GM19397 (cell line): ENCODE data around the gene ACTN4.
"Not testable (repeated sequence)": the region's sequence is repeated elsewhere in the genome, so short reads cannot be mapped to it uniquely, and the experiment has no call there.

Experiments
- ATAC-seq: cut with Tn5 transposase; IDR thresholded peaks from one replicate; pipeline ENCODE4 v1.9.1; 2021; ENCODE audit warnings: mild to moderate bottlenecking, moderate library complexity; ENCODE audit not compliant: unreplicated experiment

ACTN4 gene

DNA sequence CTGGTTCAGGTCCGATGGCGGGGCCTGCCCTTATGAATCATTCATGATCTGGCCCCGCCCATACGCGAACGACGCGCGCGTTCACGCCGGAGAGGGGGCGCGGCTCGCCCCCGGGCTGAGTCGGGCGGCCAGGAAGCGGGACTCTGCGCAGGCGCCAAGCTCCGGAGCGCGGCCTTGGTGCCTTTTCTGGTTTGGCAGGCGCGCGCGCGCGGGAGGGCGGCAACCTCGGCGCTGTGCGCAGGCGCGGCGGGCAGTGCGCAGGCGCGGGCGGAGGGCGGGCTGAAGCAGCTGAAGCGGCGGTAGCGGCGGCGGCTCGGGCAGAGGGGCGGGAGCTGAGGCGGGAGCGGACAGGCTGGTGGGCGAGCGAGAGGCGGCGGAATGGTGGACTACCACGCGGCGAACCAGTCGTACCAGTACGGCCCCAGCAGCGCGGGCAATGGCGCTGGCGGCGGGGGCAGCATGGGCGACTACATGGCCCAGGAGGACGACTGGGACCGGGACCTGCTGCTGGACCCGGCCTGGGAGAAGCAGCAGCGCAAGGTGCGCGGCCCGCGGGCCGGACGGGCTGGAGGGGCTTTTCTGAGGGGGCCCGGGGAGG, at the start of gene ACTN4:
ACTN4 (plus strand) TSS at position 282 of the 598 bp plus-strand sequence; CDS start at position 379, 97 bp downstream.
- peak; percentile 93 for ATAC-seq

DNA sequence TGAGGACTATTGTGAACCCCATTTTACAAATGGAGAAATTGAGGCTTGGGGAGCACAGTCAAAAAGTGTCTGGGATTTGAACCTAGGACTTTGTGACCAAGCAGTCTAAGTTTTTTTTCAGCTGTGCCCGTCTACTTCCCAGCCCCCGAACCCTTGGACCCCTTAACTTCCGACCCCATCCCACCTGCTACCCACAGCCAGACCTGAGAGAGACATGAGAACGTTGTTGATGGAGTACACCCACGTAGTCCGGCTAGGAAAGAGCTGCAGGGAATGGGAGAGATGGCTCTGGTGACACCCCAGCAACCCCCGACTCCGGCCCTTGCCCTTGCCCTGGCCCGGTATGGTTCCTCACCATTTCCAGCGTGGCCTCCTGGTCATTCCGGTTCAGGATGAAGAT, 47.7 kb upstream of the ACTN4 start:
- no peak for ATAC-seq

DNA sequence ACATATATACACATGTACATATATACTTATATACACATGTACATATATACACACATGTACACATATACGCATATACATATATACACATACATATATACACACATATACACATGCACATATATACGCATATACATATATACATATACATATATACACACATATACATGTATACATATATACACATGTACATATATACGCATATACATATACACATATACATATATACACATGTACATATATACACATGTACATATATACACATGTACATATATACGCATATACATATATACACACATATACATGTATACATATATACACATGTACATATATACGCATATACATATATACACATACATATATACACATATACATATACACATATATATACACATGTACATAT, 44.6 kb upstream of the ACTN4 start:
- not testable (repeated sequence) for ATAC-seq

DNA sequence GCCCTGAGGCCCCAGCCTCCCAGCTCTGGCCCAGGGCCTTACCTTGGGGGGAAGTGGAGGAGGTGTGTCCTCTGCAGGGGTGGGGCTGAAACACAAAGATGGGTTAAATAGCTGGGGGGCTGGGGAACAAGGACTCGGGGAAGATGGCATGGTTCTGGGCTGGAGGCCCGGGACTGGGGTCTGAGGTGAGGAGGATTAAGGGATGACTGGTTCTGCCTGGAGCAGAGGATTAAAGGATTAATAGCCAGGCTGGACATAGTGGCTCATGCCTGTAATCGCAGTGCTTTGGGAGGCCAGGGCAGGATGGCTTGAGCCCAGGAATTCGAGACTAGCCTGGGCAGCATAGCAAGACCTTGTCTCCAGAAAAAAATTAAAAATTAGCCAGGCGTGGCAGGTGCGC, 41.3 kb upstream of the ACTN4 start:
- ATAC-seq: no peak

DNA sequence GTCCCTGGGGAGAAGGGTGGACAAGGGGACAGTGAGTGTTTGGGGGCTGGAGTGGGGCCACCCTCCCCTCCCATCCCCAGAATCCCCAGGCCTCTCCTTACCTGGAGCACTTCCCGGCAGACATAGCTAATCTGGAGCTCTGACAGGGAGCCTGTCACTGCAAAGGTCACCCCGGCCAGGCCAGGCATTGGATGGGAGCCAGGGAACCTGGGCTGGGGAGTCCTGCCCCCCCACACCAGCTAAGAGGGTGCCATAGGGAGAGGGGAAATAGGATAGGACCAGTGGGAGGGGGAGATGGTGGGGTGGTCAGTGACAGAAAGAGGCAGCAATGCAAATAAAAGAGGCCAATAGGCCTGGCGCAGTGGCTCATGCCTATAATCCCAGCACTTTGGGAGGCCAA, 33.2 kb upstream of the ACTN4 start:
- no peak for ATAC-seq

DNA sequence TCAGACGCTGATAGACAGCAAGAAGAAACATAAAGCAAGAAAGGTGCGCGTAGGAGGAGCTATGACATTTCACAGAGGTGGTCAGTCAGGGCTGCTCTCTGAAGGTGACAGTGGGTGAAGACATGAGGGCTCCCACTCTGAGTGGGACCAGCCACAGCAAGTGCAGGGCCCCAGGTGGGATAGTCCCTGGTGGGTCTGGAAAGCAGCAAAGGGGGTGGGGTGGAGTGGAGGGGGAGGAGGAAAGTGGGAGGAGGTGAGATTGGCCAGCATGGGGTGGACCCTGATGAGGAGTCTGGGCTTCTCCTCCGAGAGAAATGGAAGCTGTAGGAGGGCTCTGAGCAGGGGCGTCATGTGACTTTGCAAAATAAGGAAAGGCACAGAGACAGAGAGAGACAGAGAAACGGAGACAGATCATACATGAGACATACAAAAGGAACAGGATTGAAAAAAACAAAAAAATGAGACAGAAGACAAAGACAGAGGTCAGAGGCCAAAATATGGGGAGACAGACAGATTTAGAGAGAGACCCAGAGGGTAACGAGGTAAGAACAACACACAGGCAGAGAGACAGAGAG, 32.4 kb upstream of the ACTN4 start:
- no peak for ATAC-seq

DNA sequence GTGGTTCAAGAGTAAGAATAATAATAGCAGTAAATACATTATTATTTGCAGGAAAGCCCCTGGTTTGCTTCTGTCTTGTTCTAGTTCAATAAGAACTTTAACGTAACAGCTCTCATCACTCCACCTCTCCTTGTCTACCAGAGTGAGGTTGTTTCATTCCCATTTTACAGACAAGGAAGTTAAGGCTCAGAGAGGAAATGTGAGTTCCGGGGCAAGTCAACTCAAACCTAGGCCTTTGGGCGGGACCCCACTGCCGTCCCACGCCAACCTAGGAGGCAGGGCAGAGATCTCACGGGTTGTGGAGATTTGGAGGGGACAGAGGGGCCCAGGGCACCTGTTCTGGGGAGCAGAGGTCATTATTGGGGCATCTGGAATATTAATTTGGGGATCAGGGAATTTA, 31.2 kb upstream of the ACTN4 start:
- no peak for ATAC-seq

DNA sequence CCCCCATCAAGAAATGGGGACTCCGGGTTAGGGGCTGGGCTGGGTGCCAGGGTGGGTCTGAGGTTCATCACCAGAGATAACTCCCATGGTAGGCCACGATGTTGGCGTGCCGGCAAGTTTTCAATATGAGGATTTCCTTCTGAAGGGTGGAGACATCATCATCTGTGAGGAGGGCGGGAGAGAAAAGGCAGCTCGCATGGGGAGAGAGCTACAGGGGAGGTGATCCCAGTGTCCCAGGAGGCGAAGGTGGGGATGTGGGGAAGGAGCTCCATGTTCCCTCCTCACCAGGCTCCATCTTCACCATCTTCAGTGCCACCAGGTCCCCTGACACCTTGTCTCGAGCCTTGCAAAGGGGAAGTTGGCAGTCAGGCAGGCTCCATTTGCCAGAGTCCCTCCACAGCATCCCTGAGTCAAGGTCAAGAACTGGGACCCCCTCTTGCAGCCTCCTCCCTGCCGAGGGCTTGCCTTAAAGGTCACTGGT, 30.1 kb upstream of the ACTN4 start:
- no peak for ATAC-seq

DNA sequence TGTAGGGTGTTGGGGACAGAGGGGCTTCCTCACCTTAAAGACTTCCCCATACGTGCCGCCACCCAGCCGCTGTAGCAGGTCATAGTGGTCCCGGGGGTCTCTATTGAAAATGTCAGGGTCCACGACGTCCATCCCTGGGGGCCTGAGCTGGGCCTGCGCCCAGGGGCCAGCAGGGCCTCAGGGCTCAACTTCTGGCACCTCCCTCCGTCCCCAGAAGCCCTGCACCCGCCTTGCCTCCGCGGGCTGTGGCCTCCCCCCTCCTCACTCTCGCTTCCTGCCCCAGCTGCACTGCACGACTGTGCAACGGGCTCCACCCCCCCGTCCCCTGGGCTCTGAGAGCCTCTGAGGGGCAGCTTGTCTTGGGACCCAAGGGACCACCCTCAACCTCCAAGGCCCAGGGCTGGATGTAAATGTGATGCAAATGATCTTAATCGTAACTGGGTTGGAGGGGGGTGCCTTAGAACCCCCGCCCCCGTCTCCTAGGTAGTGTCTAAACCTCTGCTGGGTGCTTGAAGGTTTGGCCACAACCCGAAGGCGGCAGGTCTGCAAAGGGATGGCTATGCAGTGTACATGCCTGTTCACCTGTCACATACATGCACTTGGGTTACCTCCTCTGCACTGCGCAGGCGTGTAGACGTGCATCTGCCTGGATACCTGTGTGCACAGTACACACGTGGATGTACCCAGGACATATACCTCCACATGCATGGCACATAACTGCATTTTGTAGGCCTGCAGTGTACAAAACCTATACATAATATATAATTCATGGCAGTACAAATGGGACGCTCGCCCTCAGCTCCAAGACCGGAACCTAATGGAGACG, 29.5 kb upstream of the ACTN4 start, which contains the start of gene MAP4K1:
MAP4K1 (minus strand) TSS at position 190 of the 826 bp plus-strand sequence; CDS start at position 132, 58 bp downstream.
- peak; percentile 65 for ATAC-seq

DNA sequence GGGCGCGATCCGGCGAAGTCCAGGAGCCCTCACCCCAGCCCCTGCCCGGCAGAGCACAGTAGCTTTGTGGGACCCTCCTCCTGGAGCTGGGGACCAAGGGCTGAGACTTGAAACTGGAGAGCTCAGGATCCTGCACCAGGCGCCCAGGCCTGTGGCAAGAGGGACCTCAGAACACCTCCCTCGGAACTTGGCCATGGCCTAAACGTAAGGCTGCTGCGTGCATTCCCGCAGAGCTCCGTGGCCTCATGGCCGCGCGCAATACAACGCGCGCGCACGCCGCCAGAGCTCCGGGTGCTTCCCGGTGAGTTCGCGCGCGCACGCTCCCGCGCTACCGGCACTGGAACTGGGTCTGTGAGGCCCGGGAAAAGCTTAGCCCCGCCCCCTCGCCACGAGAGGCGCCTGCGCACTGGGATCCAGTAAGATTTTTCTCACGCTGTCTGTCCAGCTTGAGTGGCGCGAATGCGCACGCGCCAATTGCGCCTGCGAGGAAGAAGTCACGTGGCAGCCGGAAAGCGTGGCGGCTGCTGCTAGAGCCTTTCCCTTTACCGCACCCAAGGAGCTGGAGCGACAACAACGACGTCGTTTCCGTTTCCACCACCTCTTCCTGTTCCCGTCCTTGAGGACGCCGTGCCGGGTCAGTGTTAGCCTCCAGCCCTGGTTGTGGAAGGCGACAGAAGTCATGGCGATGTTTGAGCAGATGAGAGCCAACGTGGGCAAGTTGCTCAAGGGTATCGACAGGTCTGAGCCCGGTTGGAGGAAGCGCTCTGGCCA, 28.7 kb upstream of the ACTN4 start, which contains the start of gene EIF3K:
EIF3K (plus strand) TSS at position 599 of the 771 bp plus-strand sequence; CDS start at position 680, 81 bp downstream.
- peak; percentile 41 for ATAC-seq

DNA sequence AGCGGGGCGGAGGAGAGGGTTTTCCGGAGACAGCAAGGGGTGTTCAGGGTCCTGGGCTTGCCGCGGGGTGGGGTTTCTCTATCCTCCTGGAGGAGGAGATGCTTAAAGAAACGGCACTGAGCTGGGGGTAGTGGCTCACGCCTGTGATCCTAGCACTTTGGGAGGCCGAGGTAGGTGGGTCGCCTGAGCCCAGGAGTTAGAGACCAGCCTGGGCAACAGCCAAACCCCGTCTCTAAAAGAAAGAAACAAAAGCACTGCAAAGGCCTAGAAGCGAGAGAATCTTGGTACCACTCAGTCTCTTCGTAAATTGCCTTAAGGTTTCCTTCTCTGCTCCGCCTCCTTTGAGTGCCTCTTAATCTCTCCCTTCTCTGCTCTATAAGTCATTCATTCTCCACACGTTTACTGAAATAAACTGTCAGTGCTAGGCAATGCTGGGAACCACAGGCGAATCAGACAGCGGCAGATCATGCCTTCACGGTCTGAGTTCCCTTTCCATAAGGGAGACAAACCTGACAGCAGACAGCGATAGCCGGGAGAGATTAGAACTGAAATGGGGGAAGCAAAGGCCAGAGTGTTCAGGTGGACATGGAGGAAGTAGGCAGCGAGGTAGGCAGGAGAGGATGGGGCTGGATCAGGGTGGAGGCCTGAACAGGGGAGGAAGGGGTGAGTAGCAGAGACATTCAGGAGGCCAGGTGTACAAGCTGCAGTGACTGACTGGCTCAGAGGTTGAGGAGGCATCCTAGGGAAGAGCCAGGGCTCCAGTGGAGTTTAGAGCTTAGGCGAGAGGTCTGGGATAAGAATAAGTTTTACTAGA, 27.9 kb upstream of the ACTN4 start:
- ATAC-seq: no peak

DNA sequence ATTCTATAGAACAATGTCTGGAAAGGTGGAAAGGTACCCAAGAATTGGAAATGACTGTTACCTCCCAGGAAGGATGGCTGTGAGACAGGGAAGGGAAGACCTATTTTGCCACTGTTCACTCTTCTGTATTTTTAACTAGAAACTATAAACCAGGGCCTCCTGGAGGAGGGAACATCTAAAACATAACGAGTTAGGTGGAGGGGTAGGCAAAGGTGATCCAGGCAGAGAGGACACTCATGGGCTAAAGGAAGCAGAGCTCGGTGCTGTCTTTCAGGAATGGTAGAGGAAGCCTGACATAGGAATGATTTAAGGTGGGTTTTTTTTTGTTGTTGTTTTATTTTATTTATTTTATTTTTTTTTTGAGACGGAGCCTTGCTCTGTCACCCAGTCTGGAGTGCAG, 22.6 kb upstream of the ACTN4 start:
- no peak for ATAC-seq

DNA sequence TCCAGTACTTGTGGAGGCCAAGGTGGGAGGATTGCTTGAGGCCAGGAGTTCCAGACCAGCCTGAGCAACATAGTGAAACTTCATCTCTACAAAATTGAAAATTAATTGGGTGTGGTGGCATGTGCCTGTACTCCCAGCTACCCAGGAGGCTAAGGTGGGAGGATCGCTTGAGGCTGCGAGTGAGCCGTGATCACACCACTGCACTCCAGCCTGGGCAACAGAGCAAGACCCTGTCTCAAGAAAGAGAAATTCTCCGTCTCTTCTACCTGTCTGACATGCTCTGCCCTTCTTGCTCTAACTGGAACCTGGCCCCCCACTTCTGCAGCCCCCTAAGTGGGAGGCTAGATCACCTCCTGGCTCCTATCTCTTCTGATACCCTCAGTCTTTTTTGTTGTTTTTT, 21.0 kb upstream of the ACTN4 start:
- ATAC-seq: no peak

DNA sequence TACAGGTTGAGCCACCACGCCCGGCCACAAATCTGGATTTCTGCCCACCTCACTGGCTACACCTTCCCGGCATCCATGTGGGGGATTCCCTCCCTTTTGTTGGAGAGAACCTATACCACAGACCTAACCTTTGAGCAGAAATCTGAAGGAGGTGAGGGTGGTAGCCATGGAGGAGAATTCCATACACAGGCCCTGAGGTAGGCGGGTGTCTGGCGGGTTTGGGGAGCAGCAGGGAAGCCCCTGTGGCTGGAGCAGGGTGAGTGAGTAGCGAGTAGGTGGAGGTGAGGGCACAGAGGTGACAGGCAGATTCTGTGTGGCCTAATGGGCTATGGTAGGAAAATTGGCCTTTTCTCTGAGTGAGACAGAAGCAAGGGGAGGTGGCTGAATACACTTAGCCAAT, 17.9 kb upstream of the ACTN4 start:
- ATAC-seq: no peak

DNA sequence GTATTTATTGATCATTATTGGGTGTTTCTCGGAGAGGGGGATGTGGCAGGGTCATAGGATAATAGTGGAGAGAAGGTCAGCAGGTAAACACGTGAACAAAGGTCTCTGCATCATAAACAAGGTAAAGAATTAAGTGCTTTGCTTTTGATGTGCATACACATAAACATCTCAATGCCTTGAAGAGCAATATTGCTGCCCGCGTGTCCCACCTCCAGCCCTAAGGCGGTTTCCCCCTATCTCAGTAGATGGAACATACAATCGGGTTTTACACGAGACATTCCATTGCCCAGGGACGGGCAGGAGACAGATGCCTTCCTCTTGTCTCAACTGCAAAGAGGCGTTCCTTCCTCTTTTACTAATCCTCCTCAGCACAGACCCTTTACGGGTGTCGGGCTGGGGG, 16.1 kb upstream of the ACTN4 start:
- not testable (repeated sequence) for ATAC-seq

DNA sequence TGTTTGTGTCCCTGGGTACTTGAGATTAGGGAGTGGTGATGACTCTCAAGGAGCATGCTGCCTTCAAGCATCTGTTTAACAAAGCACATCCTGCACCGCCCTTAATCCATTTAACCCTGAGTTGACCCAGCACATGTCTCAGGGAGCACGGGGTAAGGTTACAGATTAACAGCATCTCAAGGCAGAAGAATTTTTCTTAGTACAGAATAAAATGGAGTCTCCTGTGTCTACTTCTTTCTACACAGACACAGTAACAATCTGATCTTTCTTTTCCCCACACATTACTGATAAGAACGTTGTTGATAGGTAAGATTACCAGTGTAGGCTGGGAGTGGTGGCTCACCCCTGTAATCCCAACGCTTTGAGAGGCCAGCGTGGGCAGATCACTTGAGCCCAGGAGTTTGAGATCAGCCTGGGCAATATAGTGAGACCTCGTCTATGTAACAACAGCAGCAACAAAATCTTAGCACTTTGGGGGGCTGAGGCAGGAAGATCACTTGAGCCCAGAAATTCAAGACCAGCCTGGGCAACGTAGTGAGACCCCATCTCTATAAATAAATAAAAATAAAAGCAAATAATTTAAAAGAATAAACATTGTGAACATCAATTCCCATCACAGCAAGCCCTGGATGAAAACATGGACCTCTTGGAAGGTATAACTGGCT, 15.5 kb upstream of the ACTN4 start:
- ATAC-seq: not testable (repeated sequence)

DNA sequence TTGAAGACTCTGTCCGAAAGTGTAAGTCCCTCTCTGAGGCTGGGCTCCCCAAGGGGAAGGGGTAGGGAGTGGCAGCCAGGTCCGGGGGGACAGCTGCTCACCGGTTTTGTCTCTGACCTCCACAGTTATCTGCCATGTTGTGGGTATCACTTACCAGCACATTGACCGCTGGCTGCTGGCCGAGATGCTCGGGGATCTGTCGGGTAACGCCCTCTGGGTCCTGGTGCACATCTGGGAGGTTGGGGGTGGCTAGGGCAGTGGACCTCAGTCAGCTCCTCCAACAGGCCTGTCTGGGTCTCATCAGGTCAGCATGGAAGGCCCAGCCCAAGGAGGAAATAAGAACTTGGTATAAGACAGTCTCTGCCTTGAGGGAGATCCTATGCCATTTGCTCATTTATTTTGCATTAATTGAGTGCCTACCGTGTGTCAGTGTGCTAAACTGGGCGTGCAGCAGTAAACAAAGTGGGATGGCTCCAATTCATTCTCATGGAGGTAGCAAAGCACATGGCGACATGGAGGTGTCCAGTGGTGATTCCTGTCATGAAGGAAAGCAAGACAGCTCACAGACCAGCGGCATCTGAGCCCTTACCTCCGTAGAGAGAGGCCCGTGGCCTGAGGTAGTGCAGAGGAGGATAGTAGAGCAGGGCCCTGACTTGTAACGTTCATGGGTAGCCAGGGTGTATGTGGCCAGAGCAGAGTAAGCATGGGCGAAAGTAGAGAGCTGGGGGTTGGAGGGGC, 14.8 kb upstream of the ACTN4 start:
- no peak for ATAC-seq

DNA sequence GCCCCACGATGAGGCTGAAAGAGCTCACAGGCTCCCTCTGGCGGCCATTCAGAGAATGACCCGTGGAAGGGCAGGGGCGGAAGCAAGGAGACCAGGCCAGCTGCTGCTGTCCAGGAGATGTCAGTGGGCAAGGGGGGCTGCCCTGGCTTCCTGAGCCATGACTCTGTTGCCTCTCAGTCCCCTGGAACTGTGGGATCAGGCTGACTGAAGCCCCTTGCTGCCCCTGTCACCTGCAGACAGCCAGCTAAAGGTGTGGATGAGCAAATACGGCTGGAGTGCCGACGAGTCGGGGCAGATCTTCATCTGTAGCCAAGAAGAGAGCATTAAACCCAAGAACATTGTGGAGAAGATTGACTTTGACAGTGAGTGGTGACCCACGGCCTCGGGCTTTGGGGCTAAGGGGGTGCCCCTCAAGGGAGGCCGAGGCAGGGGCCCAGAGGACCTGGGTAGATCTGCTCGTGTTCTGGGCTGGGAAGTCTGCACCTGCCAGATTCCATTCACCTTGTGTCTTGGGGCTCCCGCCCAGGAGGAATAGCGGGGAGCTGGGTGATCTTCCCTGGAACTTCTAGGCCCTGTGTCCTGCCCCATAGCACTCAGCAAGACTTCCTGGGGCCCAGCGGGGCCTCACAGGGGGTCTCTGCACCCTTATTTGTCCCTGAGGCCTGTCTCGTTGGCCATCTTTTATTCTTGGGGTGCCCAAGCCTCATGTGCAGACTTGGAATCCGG, 12.5 kb upstream of the ACTN4 start:
- ATAC-seq: no peak
